K562 (cell line): Measurements from ENCODE around the gene LDLRAD3.

Source experiments
- ARID3A ChIP-seq: IDR thresholded peaks from 2 replicates; pipeline ENCODE4 v1.6.1; 2012; ENCODE audit warnings: low read depth, low read length, improper control_type of control experiment, borderline replicate concordance
- CEBPG ChIP-seq, 3 experiments: fragments of 200-800 bp in 1 of 3; sonication (Bioruptor generic) in 1 of 3; sonication (generic) in 1 of 3; formaldehyde crosslinking in 1 of 3; IDR thresholded peaks in 2 of 3; conservative IDR thresholded peaks in 1 of 3; 2 replicates each; pipeline versions ENCODE4 v1.6.1 to v1.8.0; 2016 to 2022; ENCODE audit warnings: missing compliant biosample characterization in 2 of 3, missing genetic modification characterization in 2 of 3, mild to moderate bottlenecking in 1 of 3, missing genetic modification reagents in 1 of 3
- HCFC1 ChIP-seq: IDR thresholded peaks from 2 replicates; pipeline ENCODE4 v1.6.1; 2012; ENCODE audit warnings: low read depth, low read length, improper control_type of control experiment
- MAZ ChIP-seq, 2 experiments: fragments of 450-650 bp in 1 of 2; sonication (generic) in 1 of 2; formaldehyde crosslinking; IDR thresholded peaks in 1 of 2; conservative IDR thresholded peaks in 1 of 2; 2 replicates each; pipeline versions ENCODE4 v1.4.0 to v1.5.0; 2020; ENCODE audit warnings: mild to moderate bottlenecking in 1 of 2, missing genetic modification reagents in 1 of 2
- PATZ1 ChIP-seq: fragments of 250-450 bp; sonication (Bioruptor Pico); IDR thresholded peaks from 2 replicates; pipeline ENCODE4 v1.5.0; 2020; ENCODE audit warnings: mild to moderate bottlenecking, borderline replicate concordance
- PHF8 ChIP-seq: fragments of 200-600 bp; sonication (generic); IDR thresholded peaks from 2 replicates; pipeline ENCODE4 v1.6.1; 2012; ENCODE audit warnings: mixed run types, mild to moderate bottlenecking, inconsistent platforms, low read length, moderate library complexity, borderline replicate concordance
- SRSF9 ChIP-seq: fragments of 200-400 bp; formaldehyde crosslinking; IDR thresholded peaks from 2 replicates; pipeline ENCODE4 v1.6.1; 2017; ENCODE audit warnings: low read depth, low read length, borderline replicate concordance
- TCF7 ChIP-seq: sonication (generic); IDR thresholded peaks from 2 replicates; pipeline ENCODE4 v1.6.1; 2016; ENCODE audit warnings: antibody characterized with exemption, borderline replicate concordance
- ZNF143 ChIP-seq: sonication (generic); formaldehyde crosslinking; IDR thresholded peaks from 2 replicates; pipeline ENCODE4 v1.9.0; 2022; ENCODE audit warnings: mild to moderate bottlenecking, missing genetic modification reagents
- ZZZ3 ChIP-seq: fragments of 450-650 bp; IDR thresholded peaks from 2 replicates; pipeline ENCODE4 v1.6.1; 2016; ENCODE audit warnings: antibody characterized with exemption, mild to moderate bottlenecking, moderate library complexity

- TF ChIP-seq ARID3A = no peak
- no peak for TF ChIP-seq ZNF143
- no peak for TF ChIP-seq PATZ1
- TF ChIP-seq HCFC1 = no peak
- TF ChIP-seq CEBPG (CRISPR knock-in tag; IDR thresholded peaks at IDR 0.05) = no peak
- no peak for TF ChIP-seq CEBPG (tag; conservative IDR thresholded peaks at IDR 0.05 in 1 of 2, IDR thresholded peaks at IDR 0.05 in 1 of 2)
- no peak for TF ChIP-seq TCF7
- no peak for TF ChIP-seq PHF8
- TF ChIP-seq MAZ (CRISPR knock-in tag; conservative IDR thresholded peaks at IDR 0.05 in 1 of 2, IDR thresholded peaks at IDR 0.05 in 1 of 2) = no peak
- no peak for TF ChIP-seq SRSF9
- TF ChIP-seq ZZZ3 = no peak
Measured at GRCh38 chr11:35927104-35927503, 16.8 kb upstream of the LDLRAD3 start.
